GM12878 (cell line): ENCODE measurements around the gene PLEKHA1. TPM values are rescaled to one million over a fixed set of nuclear protein-coding genes. Genes with fewer than 3 reads are reported as not detected.

ENCODE experiments used
- ATAC-seq: fragments of 200-7000 bp; cut with Tn5 transposase; 3 replicates; pipeline ENCODE4 v1.9.1; 2020; ENCODE audit warnings: mild to moderate bottlenecking, moderate library complexity
- BruUV-seq: library from RNA; stranded (reverse); fragments of 400-500 nt; replicated peaks from 2 replicates; lab custom pipeline; 2021; lab: Mats Ljungman, UMichigan
- CTCF ChIA-PET: fragments of 300-600 bp; sonication (Branson Sonifier 250); formaldehyde crosslinking; extraction: SDS; loops from one replicate; lab custom pipeline; 2021; ENCODE audit warnings: inconsistent platforms; lab: Yijun Ruan, JAX
- POLR2A ChIA-PET: fragments of 350-600 bp; formaldehyde crosslinking; extraction: SDS; loops from one replicate; lab custom pipeline; 2021; ENCODE audit warnings: inconsistent platforms; lab: Charles Lee
- RAD21 ChIA-PET: fragments of 300-600 bp; sonication (Branson Sonifier 250); formaldehyde crosslinking; loops from one replicate; lab custom pipeline; 2023; ENCODE audit warnings: antibody characterized with exemption; ENCODE audit not compliant: unreplicated experiment; lab: Charles Lee
- SMC1A ChIA-PET: fragments of 300-600 bp; sonication (Branson Sonifier 250); formaldehyde crosslinking; loops from one replicate; lab custom pipeline; 2023; ENCODE audit not compliant: unreplicated experiment, uncharacterized antibody; lab: Charles Lee
- DNase-seq: peaks from one replicate; pipeline ENCODE4 v3.0.0-alpha.2; 2011; ENCODE audit warnings: low read depth, low spot score
- FAIRE-seq: peaks from 3 replicates; lab custom pipeline; 2011; peaks lifted over from hg19 to GRCh38; lab: Jason Lieb, UNC
- H2AFZ ChIP-seq: 2 replicates; pipeline ENCODE4 v1.6.0; 2011; ENCODE audit warnings: low read depth, low read length, control low read depth; ENCODE audit not compliant: control insufficient read depth
- H3K27ac ChIP-seq: 2 replicates; pipeline ENCODE4 v1.5.1; 2011; ENCODE audit warnings: control low read depth; ENCODE audit not compliant: control insufficient read depth, insufficient read depth
- H3K27me3 ChIP-seq, 2 experiments: replicated peaks in 1 of 2; 2 replicates each; pipeline versions ENCODE4 v1.6.0 to v1.6.1; 2011; ENCODE audit warnings: low read length in 1 of 2; ENCODE audit not compliant: control insufficient read depth in 2 of 2, insufficient read depth in 2 of 2
- H3K36me3 ChIP-seq, 2 experiments: 2 replicates each; pipeline ENCODE4 v1.5.1; 2011; ENCODE audit warnings: low read length in 1 of 2; ENCODE audit not compliant: control insufficient read depth in 2 of 2, insufficient read depth in 2 of 2
- H3K4me1 ChIP-seq: 2 replicates; pipeline ENCODE4 v1.6.1; 2011; ENCODE audit warnings: mild to moderate bottlenecking, low read length, moderate library complexity, mixed read lengths; ENCODE audit not compliant: control insufficient read depth, insufficient read depth
- H3K4me2 ChIP-seq: 2 replicates; pipeline ENCODE4 v1.6.0; 2011; ENCODE audit warnings: control low read depth; ENCODE audit not compliant: control insufficient read depth, insufficient read depth
- H3K4me3 ChIP-seq: fragments of 200-600 bp; sonication (generic); 2 replicates; pipeline ENCODE4 v1.5.1; 2016
- H3K79me2 ChIP-seq: 2 replicates; pipeline ENCODE4 v1.6.0; 2011; ENCODE audit warnings: low read length; ENCODE audit not compliant: control insufficient read depth, insufficient read depth
- H3K9ac ChIP-seq: 2 replicates; pipeline ENCODE4 v1.8.0; 2011; ENCODE audit warnings: low read length, control low read depth, mixed read lengths; ENCODE audit not compliant: control insufficient read depth, insufficient read depth
- H3K9me3 ChIP-seq: replicated peaks from 3 replicates; pipeline ENCODE4 v1.5.1; 2011; ENCODE audit warnings: mild to moderate bottlenecking, low read length; ENCODE audit not compliant: control insufficient read depth, insufficient read depth
- H4K20me1 ChIP-seq: 2 replicates; pipeline ENCODE4 v1.6.0; 2011; ENCODE audit not compliant: control insufficient read depth, insufficient read depth
- BMI1 ChIP-seq: fragments of 450-650 bp; IDR thresholded peaks from 2 replicates; pipeline ENCODE4 v1.6.1; 2016; ENCODE audit warnings: mild to moderate bottlenecking, moderate library complexity, borderline replicate concordance
- BRCA1 ChIP-seq: IDR thresholded peaks from 2 replicates; pipeline ENCODE4 v1.6.1; 2011; ENCODE audit warnings: low read depth, low read length, improper control_type of control experiment
- CEBPB ChIP-seq, 2 experiments: fragments of 150-350 bp in 1 of 2; IDR thresholded peaks; 2 replicates each; pipeline ENCODE4 v1.6.1; 2012 to 2014; ENCODE audit warnings: low read depth in 2 of 2, low read length in 2 of 2, borderline replicate concordance in 1 of 2, inconsistent platforms in 1 of 2
- EGR1 ChIP-seq, 2 experiments: IDR thresholded peaks; 1 replicate in 1 of 2; 2 replicates in 1 of 2; pipeline ENCODE4 v1.6.1; 2011 to 2012; ENCODE audit warnings: low read depth in 2 of 2, low read length in 2 of 2, borderline replicate concordance in 1 of 2, mild to moderate bottlenecking in 1 of 2, moderate library complexity in 1 of 2
- IKZF1 ChIP-seq: fragments of 450-650 bp; conservative IDR thresholded peaks from 2 replicates; pipeline ENCODE4 v1.6.1; 2017; ENCODE audit warnings: antibody characterized with exemption, mild to moderate bottlenecking
- MEF2A ChIP-seq: IDR thresholded peaks from 2 replicates; pipeline ENCODE4 v1.6.1; 2011; ENCODE audit warnings: low read depth, mild to moderate bottlenecking, low read length, moderate library complexity; ENCODE audit not compliant: insufficient read depth
- MEF2B ChIP-seq: fragments of 450-650 bp; IDR thresholded peaks from 2 replicates; pipeline ENCODE4 v1.6.1; 2018; ENCODE audit warnings: mild to moderate bottlenecking, moderate library complexity; ENCODE audit not compliant: partially characterized antibody, poor library complexity, severe bottlenecking
- MTA2 ChIP-seq: fragments of 450-650 bp; IDR thresholded peaks from 2 replicates; pipeline ENCODE4 v1.6.1; 2016; ENCODE audit warnings: low read depth, mild to moderate bottlenecking, moderate library complexity
- NFIC ChIP-seq: IDR thresholded peaks from 2 replicates; pipeline ENCODE4 v1.6.1; 2012; ENCODE audit warnings: low read depth, mild to moderate bottlenecking, inconsistent platforms, low read length, moderate library complexity
- NFYB ChIP-seq: IDR thresholded peaks from 2 replicates; pipeline ENCODE4 v1.6.1; 2011; ENCODE audit warnings: low read depth, mild to moderate bottlenecking, low read length, improper control_type of control experiment, moderate library complexity; ENCODE audit not compliant: insufficient read depth
- NR2C2 ChIP-seq: IDR thresholded peaks from 2 replicates; pipeline ENCODE4 v1.6.1; 2011; ENCODE audit warnings: borderline replicate concordance, low read depth; ENCODE audit not compliant: control insufficient read depth, insufficient read length
- RAD51 ChIP-seq: fragments of 450-650 bp; IDR thresholded peaks from 2 replicates; pipeline ENCODE4 v1.6.1; 2016; ENCODE audit warnings: moderate library complexity, mild to moderate bottlenecking, inconsistent platforms
- RFX5 ChIP-seq: IDR thresholded peaks from 2 replicates; pipeline ENCODE4 v1.6.1; 2011; ENCODE audit warnings: low read depth, low read length, improper control_type of control experiment
- TBL1XR1 ChIP-seq: IDR thresholded peaks from 2 replicates; pipeline ENCODE4 v1.6.1; 2012; ENCODE audit warnings: low read depth, low read length, improper control_type of control experiment
- WGBS: methylation state at CpG from one replicate; pipeline ENCODE4 v1.1.6; 2016; ENCODE audit warnings: low lambda C conversion rate; ENCODE audit not compliant: insufficient replicate concordance, insufficient coverage; ENCODE audit errors: missing lambda C conversion rate; 5-methylcytosine and 5-hydroxymethylcytosine counted together
- in situ Hi-C: fragments of 300-500 bp; cut with MboI; formaldehyde crosslinking; loops from 9 replicates; pipeline ENCODE4 v1.14.3; 2018; ENCODE audit warnings: mixed read lengths
- intact Hi-C: fragments of 100-400 bp; cut with micrococcal nuclease; formaldehyde crosslinking; loops from one replicate; pipeline ENCODE4 v1.14.2; 2022; ENCODE audit not compliant: unreplicated experiment
- polyA plus RNA-seq, 11 experiments: library from polyadenylated mRNA; depleted of rRNA in 4 of 11; unstranded in 6 of 11; stranded (reverse) in 5 of 11; fragments of >200 nt; fragmentation: Nextera tagmentation in 4 of 11; fragmentation: Illumina TruSeq in 1 of 11; extraction: Ambion mirVana in 4 of 11; extraction: Trizol in 1 of 11; gene quantifications; 1 replicate in 1 of 11; 2 replicates in 10 of 11; pipeline versions ENCODE4 v1.2.1 to v1.2.3, GENCODE V29; 2011 to 2016; ENCODE audit warnings: inconsistent platforms in 2 of 11, missing spikeins in 2 of 11, low read depth in 1 of 11
- total RNA-seq, 4 experiments: library from RNA; depleted of rRNA in 3 of 4; stranded (reverse); fragments of >200 nt in 3 of 4; fragmentation: Illumina TruSeq in 1 of 4; extraction: Trizol in 1 of 4; gene quantifications; 2 replicates each; pipeline versions ENCODE4 v1.2.1 to v1.2.3, GENCODE V29; 2013 to 2021

PLEKHA1 gene
- total and polyA plus RNA-seq, 10 of the 15 experiments (the other 5 are each of a cell fraction or from before 2014, with no cell fraction given): 0.15 to 6.0 (median 0.32) TPM

DNA sequence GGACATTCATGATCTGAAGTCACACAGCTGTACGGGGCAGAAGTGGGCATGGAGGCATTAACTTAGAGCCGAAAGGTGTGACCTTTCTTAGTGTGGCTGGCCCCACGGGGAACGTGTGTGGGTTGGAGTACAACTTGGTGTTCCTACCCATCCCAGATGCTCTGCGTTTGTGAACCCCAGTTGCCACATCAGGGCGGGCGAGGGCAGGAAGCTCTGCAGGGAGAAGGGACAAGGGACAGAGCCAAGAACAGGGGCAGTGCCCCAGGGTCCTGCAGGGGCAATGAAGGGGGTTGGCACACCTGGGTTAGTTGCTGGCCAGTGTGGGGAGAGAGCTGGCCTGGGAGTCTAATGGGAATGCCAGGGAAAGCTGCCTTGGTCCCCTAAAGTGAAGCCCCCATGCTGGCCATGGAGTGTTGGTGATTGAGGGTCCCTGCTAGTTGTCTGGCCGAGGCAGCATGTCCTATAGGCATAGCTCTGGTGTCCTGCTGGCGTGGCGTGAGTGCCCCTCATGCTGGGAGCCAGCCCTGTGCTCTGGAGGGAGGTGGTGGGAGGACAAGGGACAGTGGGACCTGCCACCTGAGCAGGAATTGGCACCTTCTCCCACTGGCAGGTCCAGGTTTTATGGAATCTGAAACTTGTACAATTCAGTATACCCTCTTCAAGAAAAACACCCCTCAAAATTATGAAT lies 105.8 kb downstream of the PLEKHA1 start:
- Histone ChIP-seq H3K36me3 (no peaks in the 10 kb centered on the region), H4K20me1 (no peaks in the 10 kb centered on the region), H3K4me2 (no peak overlapping the region), H3K27me3 (no peaks in the 10 kb centered on the region; a peak in 2 of 4 replicates), H2AFZ (no peak overlapping the region), H3K9me3 (no peaks in the 10 kb centered on the region), H3K4me3 (no peak overlapping the region)
- BruUV-seq: no TSS peak
- in situ Hi-C loops (no loop called here), intact Hi-C loops (no loop called here)
- ATAC-seq: no peak
- SMC1A ChIA-PET: no interaction called here
- DNase-seq: no peak
- CTCF ChIA-PET: interaction anchor here (0.6 kb wide), 1 partner anchor 188 kb away, joined by 3 read pairs; no protein-coding TSS in a partner anchor
- 8% methylated on average over 10 of the region's 10 CpGs for WGBS
- TF ChIP-seq NFIC (no peak), MEF2B (no peak), IKZF1 (no peak), MTA2 (no peak), MEF2A (no peak)
- TF ChIP-seq, all 136 proteins: peak for 0
- ChIA-PET RAD21 (no interaction called here), POLR2A (no interaction called here)
- H3K9ac ChIP-seq: no peak overlapping the region
- no peak overlapping the region for H3K27ac ChIP-seq
- no peak for FAIRE-seq
- H3K79me2 ChIP-seq: no peaks in the 10 kb centered on the region
- H3K4me1 ChIP-seq: no peaks in the 10 kb centered on the region

DNA sequence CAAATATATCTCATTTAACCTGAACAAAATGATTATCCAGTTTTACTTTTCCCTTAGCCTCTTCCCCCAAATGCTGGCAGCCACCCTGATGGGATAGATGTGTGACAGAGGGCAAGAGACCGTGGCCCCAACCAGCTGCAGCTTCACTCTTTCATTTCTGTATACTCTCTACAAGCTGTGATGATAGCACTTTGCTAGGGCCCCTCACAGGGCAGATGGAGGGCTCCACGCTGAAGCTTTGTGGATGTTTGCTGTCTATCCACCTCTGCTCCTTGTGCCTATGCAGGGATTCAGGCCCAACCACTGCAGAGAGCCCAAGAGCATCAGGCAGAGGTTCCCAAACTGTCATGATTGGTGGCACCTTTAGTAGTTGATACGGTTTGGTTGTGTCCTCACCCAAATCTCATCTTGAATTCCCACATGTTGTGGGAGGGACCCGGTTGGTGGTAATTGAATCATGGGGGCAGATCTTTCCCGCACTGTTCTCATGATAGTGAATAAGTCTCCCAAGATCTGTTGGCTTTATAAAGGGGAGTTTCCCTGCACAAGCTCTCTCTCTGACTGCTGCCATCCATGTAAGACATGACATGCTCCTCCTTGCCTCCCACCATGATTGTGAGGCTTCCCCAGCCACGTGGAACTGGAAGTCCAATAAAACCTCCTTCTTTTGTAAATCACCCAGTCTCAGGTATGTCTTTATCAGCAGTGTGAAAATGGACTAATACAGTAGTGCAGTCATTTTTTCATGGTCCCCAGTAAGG lies 107.0 kb downstream of the PLEKHA1 start:
- ChIA-PET RAD21 (no interaction called here), POLR2A (no interaction called here), CTCF (no interaction called here), SMC1A (no interaction called here)
- no peak for FAIRE-seq
- Histone ChIP-seq H3K27me3 (no peaks in the 10 kb centered on the region; a peak in 2 of 4 replicates), H3K79me2 (no peaks in the 10 kb centered on the region), H3K4me3 (no peak overlapping the region), H3K27ac (no peak overlapping the region), H2AFZ (no peak overlapping the region), H3K9ac (no peak overlapping the region), H3K4me2 (no peak overlapping the region), H3K9me3 (no peaks in the 10 kb centered on the region), H3K4me1 (no peaks in the 10 kb centered on the region), H3K36me3 (no peaks in the 10 kb centered on the region), H4K20me1 (no peaks in the 10 kb centered on the region)
- intact Hi-C loops: no loop called here
- in situ Hi-C loops: no loop called here
- DNase-seq: no peak
- TF ChIP-seq RFX5 (no peak), BMI1 (no peak), NR2C2 (no peak), TBL1XR1 (no peak), EGR1 (IDR thresholded peaks at IDR 0.05; ENCODE audit: borderline replicate concordance in 1 of 2, low read depth in 2 of 2, low read length in 2 of 2) (no peak), BRCA1 (no peak), NFYB (no peak), CEBPB (IDR thresholded peaks at IDR 0.05; ENCODE audit: borderline replicate concordance in 1 of 2, low read depth in 2 of 2, low read length in 2 of 2) (no peak), RAD51 (no peak)
- BruUV-seq: no TSS peak
- WGBS: 10% methylated on average over 6 of the region's 6 CpGs
- no peak for ATAC-seq
